Glutamatergic neuron (in vitro differentiated cells): ENCODE results near the gene SMIM36. TPM values are rescaled to one million over a fixed set of nuclear protein-coding genes. Genes with fewer than 3 reads are reported as not detected.

Experiments used
- DNase-seq: peaks from one replicate; pipeline ENCODE4 v3.0.0; 2022
- H3K27ac Mint-ChIP-seq: one replicate; pipeline ENCODE4 v1.8.0; 2020; ENCODE audit warnings: mild to moderate bottlenecking, mixed read lengths, inconsistent platforms; ENCODE audit not compliant: unreplicated experiment
- H3K27me3 Mint-ChIP-seq: one replicate; pipeline ENCODE4 v1.8.0; 2020; ENCODE audit warnings: mild to moderate bottlenecking, moderate library complexity, mixed read lengths, inconsistent platforms; ENCODE audit not compliant: unreplicated experiment
- H3K36me3 Mint-ChIP-seq: one replicate; pipeline ENCODE4 v1.8.0; 2020; ENCODE audit warnings: mild to moderate bottlenecking, mixed read lengths, inconsistent platforms; ENCODE audit not compliant: unreplicated experiment
- H3K4me1 Mint-ChIP-seq: one replicate; pipeline ENCODE4 v1.8.0; 2020; ENCODE audit warnings: mild to moderate bottlenecking, low read depth, mixed read lengths, inconsistent platforms; ENCODE audit not compliant: unreplicated experiment
- H3K4me3 Mint-ChIP-seq: one replicate; pipeline ENCODE4 v1.8.0; 2020; ENCODE audit warnings: mild to moderate bottlenecking, mixed read lengths, inconsistent platforms; ENCODE audit not compliant: unreplicated experiment
- H3K9me3 Mint-ChIP-seq: one replicate; pipeline ENCODE4 v1.8.0; 2020; ENCODE audit warnings: mild to moderate bottlenecking, moderate library complexity, mixed read lengths, inconsistent platforms; ENCODE audit not compliant: unreplicated experiment
- total RNA-seq: library from RNA; stranded (reverse); fragmentation: NEBNext Ultra II Directional; extraction: Animal tissue kit (Norgen Biotek cat#: 25700); gene quantifications from one replicate; pipeline ENCODE4 v1.2.1, GENCODE V29; 2021; ENCODE audit not compliant: unreplicated experiment
- TF ChIP-seq, protein P1 (sequence below): fragments of 200-600 bp; sonication (generic); IDR thresholded peaks from one replicate; pipeline ENCODE4 v1.5.0; 2021; ENCODE audit not compliant: partially characterized antibody, unreplicated experiment

The SMIM36 gene
- total RNA-seq, 1 donor from 2014 or later = not detected

DNA sequence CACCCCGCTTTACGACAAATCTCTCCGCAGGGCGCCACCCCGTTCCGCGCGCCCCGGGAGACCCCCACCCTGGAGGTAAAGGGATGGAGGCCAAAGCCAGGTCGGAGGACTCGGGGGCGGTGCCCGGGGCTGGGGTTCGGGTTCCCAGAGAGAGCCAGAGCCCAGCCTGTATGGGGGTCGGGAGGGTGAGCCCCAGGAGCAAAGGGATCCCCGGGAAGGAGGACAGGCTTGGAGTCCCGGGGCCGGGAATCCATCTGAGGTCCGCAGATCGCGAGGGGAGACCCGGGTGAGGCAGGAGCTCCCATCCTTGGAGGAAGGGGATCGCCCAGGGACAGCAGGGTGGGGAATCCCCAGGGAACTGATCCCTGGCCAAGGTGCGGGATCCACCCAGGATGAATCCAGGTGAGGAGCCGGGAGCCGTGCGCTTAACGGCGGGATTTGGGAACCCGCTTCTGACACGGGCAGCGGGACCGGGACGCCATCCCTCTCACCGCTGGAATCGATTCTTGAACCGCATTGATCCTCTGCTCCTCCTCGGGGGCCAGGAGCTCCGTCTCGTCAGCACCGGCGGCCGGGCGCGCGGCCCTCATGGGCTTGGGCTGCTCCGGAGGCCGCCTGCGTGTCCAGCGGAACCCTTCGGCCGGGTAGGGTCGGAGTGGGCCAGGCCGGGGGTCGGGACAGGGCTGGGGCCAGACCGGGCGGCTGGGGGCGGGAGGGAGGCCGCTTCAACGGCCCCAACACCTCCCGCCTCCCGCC, 89.9 kb downstream of the SMIM36 start, which contains the start of gene MMD:
MMD (minus strand) TSS at position 657 of the 756 bp plus-strand sequence; CDS start at position 517, 140 bp downstream.
- TF ChIP-seq, protein P1, sequence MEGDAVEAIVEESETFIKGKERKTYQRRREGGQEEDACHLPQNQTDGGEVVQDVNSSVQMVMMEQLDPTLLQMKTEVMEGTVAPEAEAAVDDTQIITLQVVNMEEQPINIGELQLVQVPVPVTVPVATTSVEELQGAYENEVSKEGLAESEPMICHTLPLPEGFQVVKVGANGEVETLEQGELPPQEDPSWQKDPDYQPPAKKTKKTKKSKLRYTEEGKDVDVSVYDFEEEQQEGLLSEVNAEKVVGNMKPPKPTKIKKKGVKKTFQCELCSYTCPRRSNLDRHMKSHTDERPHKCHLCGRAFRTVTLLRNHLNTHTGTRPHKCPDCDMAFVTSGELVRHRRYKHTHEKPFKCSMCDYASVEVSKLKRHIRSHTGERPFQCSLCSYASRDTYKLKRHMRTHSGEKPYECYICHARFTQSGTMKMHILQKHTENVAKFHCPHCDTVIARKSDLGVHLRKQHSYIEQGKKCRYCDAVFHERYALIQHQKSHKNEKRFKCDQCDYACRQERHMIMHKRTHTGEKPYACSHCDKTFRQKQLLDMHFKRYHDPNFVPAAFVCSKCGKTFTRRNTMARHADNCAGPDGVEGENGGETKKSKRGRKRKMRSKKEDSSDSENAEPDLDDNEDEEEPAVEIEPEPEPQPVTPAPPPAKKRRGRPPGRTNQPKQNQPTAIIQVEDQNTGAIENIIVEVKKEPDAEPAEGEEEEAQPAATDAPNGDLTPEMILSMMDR = no peak
- Mint-ChIP-seq H3K9me3 (peaks cover 9% of the 10 kb centered on the region), H3K27ac (peak within 1 kb of the TSS; percentile 73), H3K4me1 (peaks cover 4% of the 10 kb centered on the region), H3K36me3 (peaks cover 4% of the 10 kb centered on the region), H3K27me3 (peaks cover 3% of the 10 kb centered on the region), H3K4me3 (peak within 1 kb of the TSS; percentile 92)
- DNase-seq = peak; percentile 40

DNA sequence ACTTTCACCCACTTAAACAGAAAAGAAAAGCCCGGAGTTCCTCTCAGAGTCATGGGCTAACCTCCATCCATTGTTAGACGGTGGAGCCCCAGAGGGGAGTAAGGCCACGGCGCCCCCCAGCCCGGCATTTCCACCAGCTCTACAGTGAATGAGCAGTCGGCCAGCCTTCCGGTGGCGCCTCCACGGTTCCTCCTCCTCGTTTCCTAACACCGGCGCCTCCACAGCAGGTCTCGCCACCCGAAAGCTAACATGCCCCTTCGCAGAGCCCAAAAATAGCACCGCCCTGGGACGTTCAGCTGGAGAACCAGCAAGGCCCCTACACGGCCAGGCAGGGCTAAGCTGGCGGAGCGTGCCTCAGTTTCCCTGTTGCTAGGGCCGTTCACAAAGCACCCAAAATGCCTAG, 90.5 kb downstream of the SMIM36 start:
- Mint-ChIP-seq H3K9me3 (peaks cover 9% of the 10 kb centered on the region), H3K27ac (peak overlapping the region; percentile 73), H3K4me3 (peak overlapping the region; percentile 92), H3K4me1 (peaks cover 4% of the 10 kb centered on the region), H3K27me3 (peaks cover 3% of the 10 kb centered on the region), H3K36me3 (peaks cover 4% of the 10 kb centered on the region)
- peak; percentile 47 for DNase-seq
- TF ChIP-seq, protein P1 = no peak

DNA sequence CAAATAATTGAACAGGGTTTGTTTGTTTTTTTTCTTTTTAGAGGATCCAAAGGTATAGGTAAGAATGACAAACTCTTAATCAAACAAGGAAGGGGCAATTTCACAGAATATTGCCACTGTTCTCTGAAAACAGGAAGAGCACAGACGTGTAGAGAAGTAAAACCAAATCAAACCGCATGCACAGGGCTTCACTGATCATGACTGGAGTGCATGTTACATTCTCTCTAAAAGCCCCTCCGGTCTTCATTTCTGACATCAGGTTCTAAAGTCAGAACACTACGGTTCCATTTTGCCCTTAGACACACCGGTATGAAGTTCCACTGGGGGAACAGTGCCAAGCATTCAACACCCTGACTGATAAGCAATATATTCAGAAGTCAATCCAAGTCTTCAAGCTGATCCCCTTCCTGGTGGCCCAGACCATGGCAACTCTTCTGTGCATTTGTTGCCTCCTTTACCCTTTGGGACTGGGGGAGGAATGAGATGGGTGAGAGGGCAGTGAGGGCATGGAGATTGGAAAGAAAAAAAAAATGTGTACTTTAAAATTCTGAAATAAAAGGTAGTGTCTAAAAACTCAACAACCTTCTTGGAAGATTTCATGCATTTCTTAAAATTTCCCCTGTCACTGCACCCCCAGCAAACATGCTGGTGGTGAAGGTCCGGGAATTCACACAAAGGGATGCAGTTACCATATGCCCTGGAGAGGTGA, 91.0 kb downstream of the SMIM36 start:
- H3K27ac Mint-ChIP-seq = peak overlapping the region; percentile 73
- H3K4me3 Mint-ChIP-seq = peak overlapping the region; percentile 92
- peaks cover 4% of the 10 kb centered on the region for H3K4me1 Mint-ChIP-seq
- no peak for DNase-seq
- peaks cover 4% of the 10 kb centered on the region for H3K36me3 Mint-ChIP-seq
- H3K9me3 Mint-ChIP-seq = peaks cover 9% of the 10 kb centered on the region
- peaks cover 3% of the 10 kb centered on the region for H3K27me3 Mint-ChIP-seq
- TF ChIP-seq, protein P1 = no peak

DNA sequence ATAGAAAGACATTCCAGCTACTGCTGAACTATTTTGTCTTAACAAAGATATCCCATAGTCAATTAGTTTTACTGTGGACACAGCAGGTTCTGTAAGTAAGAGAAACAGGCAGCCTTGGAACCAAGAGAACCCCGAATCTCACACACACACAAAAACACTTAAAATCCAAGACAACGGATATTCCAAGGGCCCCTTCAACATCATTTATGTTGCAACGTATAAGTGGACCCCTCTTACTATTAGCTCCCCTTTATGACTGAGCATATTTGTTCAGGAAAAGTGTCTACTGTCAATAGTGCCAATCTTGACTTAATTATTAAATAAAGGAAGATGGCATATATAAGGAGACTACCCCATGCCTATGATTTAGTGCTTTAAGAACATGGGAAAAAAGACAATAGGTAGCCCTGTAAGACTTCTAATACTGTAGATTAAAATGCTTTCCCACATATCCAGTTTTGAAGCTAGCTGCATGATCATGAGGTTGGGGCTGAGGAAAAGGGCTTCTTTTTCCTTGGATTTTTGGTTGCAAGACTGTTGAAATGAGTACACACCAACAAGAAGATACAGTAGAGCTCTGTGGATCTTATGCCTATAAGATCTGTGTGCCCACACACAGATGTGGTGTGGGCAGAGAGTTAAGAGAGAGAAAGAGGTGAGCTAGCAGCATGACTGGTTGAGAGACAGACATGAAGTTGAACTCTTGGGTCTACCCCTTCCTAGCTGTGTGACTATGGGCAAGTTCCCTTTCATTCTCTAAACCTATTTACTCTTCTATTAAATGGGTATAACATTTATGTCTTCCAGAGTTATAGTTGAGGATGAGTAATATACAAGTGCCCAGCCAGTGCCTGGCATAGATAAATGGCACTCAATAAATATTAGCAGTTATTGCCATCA, 92.6 kb downstream of the SMIM36 start:
- H3K36me3 Mint-ChIP-seq = peaks cover 4% of the 10 kb centered on the region
- DNase-seq = no peak
- H3K27ac Mint-ChIP-seq = no peak overlapping the region
- H3K4me3 Mint-ChIP-seq = peak overlapping the region; percentile 92
- H3K27me3 Mint-ChIP-seq = peaks cover 2% of the 10 kb centered on the region
- peaks cover 5% of the 10 kb centered on the region for H3K9me3 Mint-ChIP-seq
- TF ChIP-seq, protein P1 = no peak
- H3K4me1 Mint-ChIP-seq = peaks cover 4% of the 10 kb centered on the region
